DOHH2 (cell line): Measurements from ENCODE around the gene COX5A.

Experiments
- H3F3A ChIP-seq: fragments of 200-600 bp; sonication (generic), shearing (Covaris generic); 2 replicates; pipeline ENCODE4 v1.6.0; 2016; ENCODE audit warnings: antibody characterized with exemption, mild to moderate bottlenecking; ENCODE audit not compliant: control insufficient read depth, insufficient read depth
- H3K27ac ChIP-seq: fragments of 200-600 bp; sonication (generic); 2 replicates; pipeline ENCODE4 v1.5.1; 2014; ENCODE audit warnings: low read depth, mild to moderate bottlenecking, low read length, moderate library complexity
- H3K27me3 ChIP-seq: fragments of 200-600 bp; sonication (generic); 2 replicates; pipeline ENCODE4 v1.6.1; 2014; ENCODE audit warnings: mild to moderate bottlenecking, low read length, mixed read lengths; ENCODE audit not compliant: control insufficient read depth
- H3K36me3 ChIP-seq: fragments of 200-600 bp; sonication (generic); 2 replicates; pipeline ENCODE4 v1.6.1; 2014; ENCODE audit warnings: mild to moderate bottlenecking, low read length, moderate library complexity, mixed read lengths; ENCODE audit not compliant: control insufficient read depth
- H3K4me1 ChIP-seq: fragments of 200-600 bp; sonication (generic); 2 replicates; pipeline ENCODE4 v1.6.1; 2014; ENCODE audit warnings: mild to moderate bottlenecking, low read length, mixed read lengths; ENCODE audit not compliant: control insufficient read depth
- H3K4me2 ChIP-seq: fragments of 200-600 bp; sonication (generic); 2 replicates; pipeline ENCODE4 v1.6.0; 2014; ENCODE audit warnings: mild to moderate bottlenecking, low read length, moderate library complexity
- H3K4me3 ChIP-seq: fragments of 200-600 bp; sonication (generic); 2 replicates; pipeline ENCODE4 v1.5.1; 2014; ENCODE audit warnings: mild to moderate bottlenecking, low read length, mixed read lengths
- H3K79me2 ChIP-seq: fragments of 200-600 bp; sonication (generic); 2 replicates; pipeline ENCODE4 v1.6.1; 2014; ENCODE audit warnings: mild to moderate bottlenecking, low read length, mixed read lengths; ENCODE audit not compliant: control insufficient read depth
- H3K9me2 ChIP-seq: fragments of 200-600 bp; sonication (generic); replicated peaks from 2 replicates; pipeline ENCODE4 v1.6.1; 2014; ENCODE audit warnings: mild to moderate bottlenecking, low read length, mixed read lengths; ENCODE audit not compliant: control insufficient read depth
- H3K9me3 ChIP-seq: fragments of 200-600 bp; sonication (generic); 2 replicates; pipeline ENCODE4 v1.6.1; 2014; ENCODE audit warnings: antibody characterized with exemption, low read length, mixed read lengths; ENCODE audit not compliant: control insufficient read depth, insufficient read depth
- H4K20me1 ChIP-seq: fragments of 200-600 bp; sonication (generic); 2 replicates; pipeline ENCODE4 v1.6.0; 2014; ENCODE audit warnings: low read depth, mild to moderate bottlenecking, antibody characterized with exemption, low read length, moderate library complexity; ENCODE audit not compliant: control insufficient read depth, insufficient read depth
- EZH2phosphoT487 ChIP-seq: fragments of 200-600 bp; sonication (generic); IDR thresholded peaks from 2 replicates; pipeline ENCODE4 v1.6.1; 2017; ENCODE audit warnings: borderline replicate concordance, mild to moderate bottlenecking, antibody characterized with exemption, low read length, moderate library complexity, mixed read lengths
- TF ChIP-seq, protein P1 (sequence below): fragments of 200-600 bp; sonication (generic); IDR thresholded peaks from one replicate; pipeline ENCODE4 v1.5.1; 2014; ENCODE audit warnings: antibody characterized with exemption, mild to moderate bottlenecking, low read depth, low read length; ENCODE audit not compliant: poor library complexity, severe bottlenecking

The COX5A gene

GRCh38 chr15:74873756-74874424 is 64.0 kb downstream of the COX5A start:
- H4K20me1 ChIP-seq, result peaks cover 19% of the 10 kb centered on the region
- no peaks in the 10 kb centered on the region for H3K9me3 ChIP-seq
- TF ChIP-seq, protein P1, sequence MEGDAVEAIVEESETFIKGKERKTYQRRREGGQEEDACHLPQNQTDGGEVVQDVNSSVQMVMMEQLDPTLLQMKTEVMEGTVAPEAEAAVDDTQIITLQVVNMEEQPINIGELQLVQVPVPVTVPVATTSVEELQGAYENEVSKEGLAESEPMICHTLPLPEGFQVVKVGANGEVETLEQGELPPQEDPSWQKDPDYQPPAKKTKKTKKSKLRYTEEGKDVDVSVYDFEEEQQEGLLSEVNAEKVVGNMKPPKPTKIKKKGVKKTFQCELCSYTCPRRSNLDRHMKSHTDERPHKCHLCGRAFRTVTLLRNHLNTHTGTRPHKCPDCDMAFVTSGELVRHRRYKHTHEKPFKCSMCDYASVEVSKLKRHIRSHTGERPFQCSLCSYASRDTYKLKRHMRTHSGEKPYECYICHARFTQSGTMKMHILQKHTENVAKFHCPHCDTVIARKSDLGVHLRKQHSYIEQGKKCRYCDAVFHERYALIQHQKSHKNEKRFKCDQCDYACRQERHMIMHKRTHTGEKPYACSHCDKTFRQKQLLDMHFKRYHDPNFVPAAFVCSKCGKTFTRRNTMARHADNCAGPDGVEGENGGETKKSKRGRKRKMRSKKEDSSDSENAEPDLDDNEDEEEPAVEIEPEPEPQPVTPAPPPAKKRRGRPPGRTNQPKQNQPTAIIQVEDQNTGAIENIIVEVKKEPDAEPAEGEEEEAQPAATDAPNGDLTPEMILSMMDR, result no peak
- TF ChIP-seq EZH2phosphoT487, result no peak
- H3K9me2 ChIP-seq, result no peaks in the 10 kb centered on the region
- H3K79me2 ChIP-seq, result peaks cover 41% of the 10 kb centered on the region
- peak overlapping the region; percentile 3; the same call in 1 of the 2 replicates for H3K27ac ChIP-seq
- H3K4me1 ChIP-seq, result peaks cover 40% of the 10 kb centered on the region
- H3K4me3 ChIP-seq, result peak overlapping the region; percentile 97
- peaks cover 22% of the 10 kb centered on the region for H3K36me3 ChIP-seq
- H3K27me3 ChIP-seq, result 0 out of 2 replicates have a peak, but pooled peaks cover 3% of the 10 kb centered on the region
- peaks cover 12% of the 10 kb centered on the region; the same call in 1 of the 2 replicates for H3F3A ChIP-seq
- H3K4me2 ChIP-seq, result peak overlapping the region; percentile 100

DNA sequence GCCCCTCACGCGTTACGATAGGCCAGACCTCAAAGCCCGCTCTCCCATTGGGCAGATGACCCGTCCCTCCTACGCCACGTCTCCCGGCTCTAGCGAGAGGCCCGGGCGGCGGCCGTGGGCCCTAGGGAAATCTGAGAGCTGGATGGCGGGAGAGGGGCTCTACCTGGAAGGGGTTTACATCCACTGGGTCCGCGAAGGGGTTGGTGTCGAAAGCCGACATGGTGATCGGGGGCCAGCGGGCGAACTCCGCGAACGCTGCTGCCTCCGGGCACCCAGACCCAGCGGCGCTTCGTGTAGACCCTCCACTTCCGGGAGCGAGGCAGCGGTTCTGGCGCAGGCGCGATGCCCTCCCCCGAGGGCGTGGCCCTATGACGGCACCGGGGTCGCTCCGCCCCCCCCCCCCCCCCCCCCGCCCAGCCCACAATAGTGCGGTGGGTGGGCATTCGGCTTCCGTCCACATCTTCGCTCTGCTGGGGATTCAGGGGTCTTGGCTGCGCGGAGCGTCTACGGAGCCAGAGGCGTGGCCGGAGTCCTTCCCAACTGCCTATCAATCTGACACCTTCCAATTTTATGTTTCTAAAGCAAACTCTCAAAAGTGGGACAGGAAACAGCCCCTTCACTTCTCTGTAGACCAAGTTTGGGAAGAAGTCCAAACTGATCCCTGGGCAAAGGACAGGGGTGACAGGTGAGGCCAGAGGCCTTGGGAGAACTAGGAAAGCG is 64.7 kb downstream of the COX5A start, which contains the start of gene SCAMP2:
SCAMP2 (minus strand) TSS at position 330 of the 720 bp plus-strand sequence; CDS start at position 220, 110 bp downstream.
- Histone ChIP-seq H3K4me2 (peak within 1 kb of the TSS; percentile 100), H3K36me3 (peaks cover 29% of the 10 kb centered on the region), H3K9me3 (peaks cover 2% of the 10 kb centered on the region; the same call in 1 of the 2 replicates), H3K4me3 (peak within 1 kb of the TSS; percentile 97), H3K79me2 (peaks cover 48% of the 10 kb centered on the region), H4K20me1 (peaks cover 19% of the 10 kb centered on the region), H3F3A (peaks cover 12% of the 10 kb centered on the region; the same call in 1 of the 2 replicates), H3K4me1 (peaks cover 44% of the 10 kb centered on the region), H3K27me3 (0 out of 2 replicates have a peak, but pooled peaks cover 3% of the 10 kb centered on the region), H3K27ac (peak within 1 kb of the TSS; percentile 59), H3K9me2 (no peaks in the 10 kb centered on the region)
- TF ChIP-seq, protein P1, result no peak
- no peak for TF ChIP-seq EZH2phosphoT487

DNA sequence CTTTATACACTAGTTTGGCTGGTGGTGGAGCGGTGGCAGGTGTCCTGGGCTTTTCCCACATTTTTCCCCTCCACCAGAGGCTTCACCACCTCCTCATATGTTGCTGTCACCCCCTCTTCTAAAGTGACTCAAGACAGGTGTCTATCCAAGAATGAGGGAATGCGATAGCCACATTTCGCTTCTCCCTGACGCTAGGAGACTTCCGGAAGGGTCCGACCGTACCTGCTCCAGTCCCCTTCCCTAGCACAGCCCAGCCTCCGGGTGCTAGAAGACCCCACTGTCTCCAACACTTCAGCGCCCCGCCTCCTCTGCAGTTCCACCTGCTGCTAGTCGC is 65.2 kb downstream of the COX5A start:
- H3K27me3 ChIP-seq, result 0 out of 2 replicates have a peak, but pooled peaks cover 3% of the 10 kb centered on the region
- peaks cover 6% of the 10 kb centered on the region; the same call in 1 of the 2 replicates for H3K9me3 ChIP-seq
- peaks cover 22% of the 10 kb centered on the region for H4K20me1 ChIP-seq
- H3K4me3 ChIP-seq, result peak overlapping the region; percentile 97
- H3K4me1 ChIP-seq, result peaks cover 49% of the 10 kb centered on the region
- H3K9me2 ChIP-seq, result no peaks in the 10 kb centered on the region
- H3K79me2 ChIP-seq, result peaks cover 54% of the 10 kb centered on the region
- peak overlapping the region; percentile 100 for H3K4me2 ChIP-seq
- H3K27ac ChIP-seq, result peak overlapping the region; percentile 59
- H3F3A ChIP-seq, result peaks cover 12% of the 10 kb centered on the region; the same call in 1 of the 2 replicates
- TF ChIP-seq, protein P1, result no peak
- no peak for TF ChIP-seq EZH2phosphoT487
- peaks cover 34% of the 10 kb centered on the region for H3K36me3 ChIP-seq
